ENCODE data around the gene COTL1. TPM values are rescaled to one million over a fixed set of nuclear protein-coding genes. Genes with fewer than 3 reads are reported as not detected.

COTL1 gene
- total RNA-seq, 1 donor from 2014 or later, result 487 TPM

DNA sequence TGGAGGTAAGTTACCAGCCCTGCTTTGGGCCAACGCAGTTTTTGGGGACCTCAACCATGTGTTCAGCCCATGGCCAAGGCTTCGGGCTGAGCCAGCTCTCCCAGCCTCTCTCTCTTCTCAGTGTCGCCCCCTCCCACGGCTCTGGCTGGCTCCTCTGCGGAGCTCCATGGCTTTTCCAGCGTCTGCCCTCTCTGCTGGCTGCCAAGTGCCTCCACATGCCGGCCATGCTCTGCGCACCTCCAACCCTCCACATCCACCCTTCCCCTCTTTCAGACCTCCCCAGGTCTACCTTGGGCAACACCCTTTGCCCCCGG, 23.2 kb downstream of the COTL1 start:
- no peaks in the 10 kb centered on the region for H3K27me3 Mint-ChIP-seq
- ChIA-PET POLR2A (interaction anchor here (0.5 to 12.5 kb wide), 11 partner anchors 8 to 136 kb away, joined by 3 to 333 read pairs (median 20); partner anchors contain the start of gene COTL1), CTCF (interaction anchor here (0.8 to 2.4 kb wide), 4 partner anchors 12 to 84 kb away, joined by 3 to 9 read pairs (median 4); no protein-coding TSS in a partner anchor)
- H3K27ac Mint-ChIP-seq, result peak overlapping the region; percentile 91
- H3K36me3 Mint-ChIP-seq (ENCODE audit: low read depth), result peaks cover 55% of the 10 kb centered on the region
- H3K4me3 Mint-ChIP-seq, result peak overlapping the region; percentile 91
- DNase-seq (no peak), ATAC-seq (ENCODE audit: low read depth) (peak; percentile 6)
- peaks cover 86% of the 10 kb centered on the region for H3K4me1 Mint-ChIP-seq
- H3K9me3 Mint-ChIP-seq, result no peaks in the 10 kb centered on the region
- TF ChIP-seq, protein P1, sequence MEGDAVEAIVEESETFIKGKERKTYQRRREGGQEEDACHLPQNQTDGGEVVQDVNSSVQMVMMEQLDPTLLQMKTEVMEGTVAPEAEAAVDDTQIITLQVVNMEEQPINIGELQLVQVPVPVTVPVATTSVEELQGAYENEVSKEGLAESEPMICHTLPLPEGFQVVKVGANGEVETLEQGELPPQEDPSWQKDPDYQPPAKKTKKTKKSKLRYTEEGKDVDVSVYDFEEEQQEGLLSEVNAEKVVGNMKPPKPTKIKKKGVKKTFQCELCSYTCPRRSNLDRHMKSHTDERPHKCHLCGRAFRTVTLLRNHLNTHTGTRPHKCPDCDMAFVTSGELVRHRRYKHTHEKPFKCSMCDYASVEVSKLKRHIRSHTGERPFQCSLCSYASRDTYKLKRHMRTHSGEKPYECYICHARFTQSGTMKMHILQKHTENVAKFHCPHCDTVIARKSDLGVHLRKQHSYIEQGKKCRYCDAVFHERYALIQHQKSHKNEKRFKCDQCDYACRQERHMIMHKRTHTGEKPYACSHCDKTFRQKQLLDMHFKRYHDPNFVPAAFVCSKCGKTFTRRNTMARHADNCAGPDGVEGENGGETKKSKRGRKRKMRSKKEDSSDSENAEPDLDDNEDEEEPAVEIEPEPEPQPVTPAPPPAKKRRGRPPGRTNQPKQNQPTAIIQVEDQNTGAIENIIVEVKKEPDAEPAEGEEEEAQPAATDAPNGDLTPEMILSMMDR (IDR thresholded peaks at IDR 0.05), result no peak
- intact Hi-C loops (cut with micrococcal nuclease), result loop anchor here (1.0 kb wide), 3 partner anchors 8 to 24 kb away; partner anchors contain the start of gene COTL1

DNA sequence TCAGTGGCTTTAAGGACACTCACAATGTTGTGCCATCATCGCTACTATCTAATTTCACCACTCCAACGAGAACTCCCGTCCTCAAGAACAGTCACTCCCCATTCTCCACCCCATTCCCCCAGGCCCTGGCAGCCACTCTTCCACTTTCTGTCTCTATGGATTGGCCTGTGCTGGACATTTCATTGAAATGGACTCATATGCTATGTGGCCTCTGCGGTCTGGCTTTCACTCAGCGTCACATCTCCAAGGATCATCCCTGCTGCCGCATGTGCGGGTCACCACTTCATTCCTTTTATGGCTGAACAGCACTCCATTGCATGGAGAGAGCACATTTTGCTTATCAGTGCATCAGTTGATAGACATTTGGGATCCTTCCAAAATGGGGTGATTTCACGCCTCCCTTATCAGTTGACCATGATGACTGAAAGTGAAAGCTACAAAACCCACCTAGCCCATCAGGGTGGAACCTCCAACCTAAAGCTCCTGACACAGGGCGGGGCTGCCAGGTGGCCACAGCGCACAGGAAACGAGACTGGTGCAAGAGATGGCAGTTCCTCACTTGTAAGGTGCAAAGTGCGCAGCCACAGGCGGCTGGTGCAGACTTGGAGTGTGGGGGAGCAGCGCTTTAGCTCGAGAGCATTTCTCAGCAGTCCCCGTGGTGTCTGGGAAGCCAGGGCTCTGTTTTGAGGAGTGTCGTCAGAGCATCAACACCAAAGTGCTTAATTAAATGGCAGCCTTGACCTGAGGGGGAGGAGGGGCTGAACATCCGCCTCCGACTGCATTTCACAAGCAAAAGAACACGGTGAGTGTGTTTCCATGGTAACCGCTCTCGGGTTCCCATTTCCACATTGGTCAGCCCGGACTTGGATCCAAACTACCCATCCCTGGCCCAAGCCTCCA, 23.8 kb downstream of the COTL1 start:
- TF ChIP-seq, protein P1 (IDR thresholded peaks at IDR 0.05), result no peak
- peaks cover 80% of the 10 kb centered on the region for H3K4me1 Mint-ChIP-seq
- peaks cover 59% of the 10 kb centered on the region for H3K36me3 Mint-ChIP-seq (ENCODE audit: low read depth)
- ChIA-PET POLR2A (interaction anchor here (0.5 to 12.5 kb wide), 13 partner anchors 9 to 136 kb away, joined by 3 to 333 read pairs (median 7); partner anchors contain the start of gene COTL1), CTCF (interaction anchor here (0.6 to 2.4 kb wide), 5 partner anchors 12 to 83 kb away, joined by 3 to 9 read pairs (median 3); no protein-coding TSS in a partner anchor)
- peak overlapping the region; percentile 91 for H3K27ac Mint-ChIP-seq
- no peaks in the 10 kb centered on the region for H3K27me3 Mint-ChIP-seq
- DNase-seq, result peak; percentile 65
- peak overlapping the region; percentile 91 for H3K4me3 Mint-ChIP-seq
- intact Hi-C loops (cut with micrococcal nuclease), result loop anchor here (1.0 kb wide), 3 partner anchors 8 to 24 kb away; partner anchors contain the start of gene COTL1
- ATAC-seq (ENCODE audit: low read depth), result peak; percentile 82
- H3K9me3 Mint-ChIP-seq, result no peaks in the 10 kb centered on the region

DNA sequence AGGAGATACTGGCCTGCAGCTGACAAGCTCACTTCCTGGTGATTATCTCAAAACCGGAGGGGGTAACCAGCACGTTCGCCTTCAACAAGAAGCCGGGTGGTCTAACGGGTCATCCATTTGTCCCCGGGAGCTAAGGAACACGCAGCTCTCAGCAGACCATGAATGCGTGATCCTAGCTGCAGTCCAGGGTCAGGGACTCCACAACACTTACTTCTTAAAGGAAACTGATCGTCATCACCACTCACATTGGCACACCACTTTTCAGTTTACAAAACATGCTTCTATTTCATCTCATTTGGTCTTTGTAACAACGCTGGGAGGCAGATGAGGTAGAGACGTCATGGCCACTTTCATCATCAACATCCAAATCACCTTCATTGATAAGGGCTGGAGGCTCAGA, 25.2 kb downstream of the COTL1 start:
- CTCF ChIA-PET, result interaction anchor here (1.0 to 2.4 kb wide), 2 partner anchors 29 kb away, joined by 3 to 9 read pairs; no protein-coding TSS in a partner anchor
- H3K9me3 Mint-ChIP-seq, result no peaks in the 10 kb centered on the region
- ATAC-seq (ENCODE audit: low read depth) (no peak), DNase-seq (no peak)
- H3K27me3 Mint-ChIP-seq, result no peaks in the 10 kb centered on the region
- peak overlapping the region; percentile 91 for H3K27ac Mint-ChIP-seq
- H3K4me1 Mint-ChIP-seq, result peaks cover 70% of the 10 kb centered on the region
- TF ChIP-seq, protein P1 (IDR thresholded peaks at IDR 0.05), result no peak
- intact Hi-C loops (cut with micrococcal nuclease), result no loop called here
- H3K4me3 Mint-ChIP-seq, result peak overlapping the region; percentile 57
- H3K36me3 Mint-ChIP-seq (ENCODE audit: low read depth), result peaks cover 62% of the 10 kb centered on the region
- POLR2A ChIA-PET, result interaction anchor here (1.2 to 3.4 kb wide), 8 partner anchors 8 to 78 kb away, joined by 5 to 32 read pairs (median 6); partner anchors contain the start of gene COTL1

DNA sequence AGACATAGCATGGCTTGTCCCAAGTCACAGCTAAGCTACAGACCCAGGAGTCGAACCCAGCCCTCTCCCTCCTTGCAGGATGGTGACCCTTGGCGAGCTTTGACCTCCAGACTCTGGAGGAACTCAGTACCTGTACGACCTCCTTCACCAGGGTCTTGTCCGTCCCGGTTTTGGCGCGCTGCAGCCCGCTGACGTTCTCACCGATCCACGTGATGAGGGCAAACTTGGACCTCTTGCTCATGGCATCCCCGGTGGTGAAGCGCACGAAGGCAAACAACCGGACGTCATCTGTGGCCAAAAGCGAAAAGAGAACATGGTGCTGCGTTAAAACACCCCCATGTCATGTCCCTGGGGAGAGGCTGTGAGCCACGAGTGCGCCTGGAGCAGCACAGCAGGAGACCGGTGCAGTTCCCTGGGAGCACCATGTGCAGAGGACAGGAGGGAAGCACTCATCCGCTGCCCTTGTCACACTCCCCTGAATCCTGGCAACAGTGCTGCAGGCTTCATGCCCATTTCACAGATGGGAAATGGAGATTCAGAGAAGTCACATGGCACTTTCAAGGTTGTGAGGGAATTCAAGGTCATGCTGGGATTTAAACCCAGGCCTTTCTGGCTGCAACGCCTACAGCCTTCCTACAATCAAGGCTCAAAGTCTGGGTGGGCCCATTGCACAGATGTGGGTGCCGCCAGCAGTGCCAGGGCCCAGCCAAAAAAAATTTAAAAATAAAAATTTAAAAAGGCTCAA, 27.7 kb downstream of the COTL1 start:
- ATAC-seq (ENCODE audit: low read depth), result no peak
- no peak for DNase-seq
- ChIA-PET CTCF (no interaction called here), POLR2A (interaction anchor here (1.0 to 6.5 kb wide), 3 partner anchors 15 to 27 kb away, joined by 3 to 45 read pairs (median 4); no protein-coding TSS in a partner anchor)
- H3K4me3 Mint-ChIP-seq, result no peak overlapping the region
- TF ChIP-seq, protein P1 (IDR thresholded peaks at IDR 0.05), result no peak
- peaks cover 70% of the 10 kb centered on the region for H3K4me1 Mint-ChIP-seq
- H3K9me3 Mint-ChIP-seq, result no peaks in the 10 kb centered on the region
- H3K27me3 Mint-ChIP-seq, result no peaks in the 10 kb centered on the region
- H3K36me3 Mint-ChIP-seq (ENCODE audit: low read depth), result peaks cover 59% of the 10 kb centered on the region
- intact Hi-C loops (cut with micrococcal nuclease), result no loop called here
- peak overlapping the region; percentile 15 for H3K27ac Mint-ChIP-seq
